ENCODE results near the gene SYT7.

DNA sequence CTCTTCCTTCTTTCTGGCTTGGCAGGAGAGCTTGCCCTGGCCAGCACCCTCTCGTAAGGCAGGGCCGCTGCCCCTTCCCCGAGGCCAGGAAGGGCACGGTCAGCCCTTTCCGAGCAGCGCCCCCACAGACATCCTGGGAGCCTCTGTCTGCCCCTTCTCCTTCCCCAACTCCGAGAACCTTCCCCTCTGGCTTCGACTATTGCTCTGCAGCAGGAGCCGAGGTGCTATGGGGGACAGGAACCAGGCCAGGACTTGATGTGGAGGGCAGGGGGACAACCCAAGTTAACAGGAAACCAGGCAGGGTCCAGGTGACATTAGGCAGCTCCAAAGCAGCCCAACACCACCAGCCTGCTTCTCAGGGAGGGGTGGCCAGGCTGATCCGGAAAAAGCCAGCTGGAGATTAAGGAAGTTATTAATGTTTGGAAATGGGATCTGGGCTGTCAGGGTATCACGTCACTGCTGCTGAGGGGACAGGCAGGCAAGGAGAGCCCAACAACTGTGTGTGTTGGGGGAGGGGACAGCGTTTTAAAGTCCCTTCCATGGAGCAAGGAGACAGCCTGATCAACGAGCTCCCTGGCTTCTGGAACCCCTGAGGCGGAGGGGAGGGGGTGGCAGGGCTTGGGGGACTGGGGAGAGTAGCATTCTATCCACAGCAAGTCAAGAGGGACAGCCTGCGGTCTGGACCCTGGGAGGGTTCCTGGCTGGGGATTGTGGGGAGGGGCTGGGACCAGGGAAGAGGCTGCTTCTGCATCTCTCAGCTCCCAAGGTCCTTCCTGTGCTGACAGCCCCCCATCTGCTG lies 27.3 kb downstream of the SYT7 start:
- TF ChIP-seq CBX2 (IDR thresholded peaks at IDR 0.05; ENCODE audit: borderline replicate concordance, low read depth) (no peak), SMC3 (IDR thresholded peaks at IDR 0.05) (no peak), POLR2A (IDR thresholded peaks at IDR 0.05; ENCODE audit: low read length) (no peak), NPAS2 (CRISPR knock-in tag; IDR thresholded peaks at IDR 0.05; ENCODE audit: borderline replicate concordance) (no peak)
